Dendritic cell treated with granulocyte-macrophage colony-stimulating factor and Interleukin-4, amounts not matched to agents 40 ng/mL and 50 ng/mL, for 4 days (primary cell): Measurements from ENCODE around the gene LOC101059915.
"Not testable (repeated sequence)": the region's sequence is repeated elsewhere in the genome, so short reads cannot be mapped to it uniquely, and the experiment has no call there.

Source experiments
- H3K27ac Mint-ChIP-seq: one replicate; pipeline ENCODE4 v1.8.0; 2022; ENCODE audit warnings: mild to moderate bottlenecking, mixed read lengths
- H3K27me3 Mint-ChIP-seq: one replicate; pipeline ENCODE4 v1.8.0; 2022; ENCODE audit warnings: mild to moderate bottlenecking, mixed read lengths
- H3K36me3 Mint-ChIP-seq: one replicate; pipeline ENCODE4 v1.8.0; 2022; ENCODE audit warnings: low read depth, mixed read lengths
- H3K4me1 Mint-ChIP-seq: one replicate; pipeline ENCODE4 v1.8.0; 2022; ENCODE audit warnings: low read depth, mixed read lengths
- H3K4me3 Mint-ChIP-seq: one replicate; pipeline ENCODE4 v1.8.0; 2022; ENCODE audit warnings: mild to moderate bottlenecking, moderate library complexity, mixed read lengths
- H3K9me3 Mint-ChIP-seq: one replicate; pipeline ENCODE4 v1.8.0; 2022; ENCODE audit warnings: mixed read lengths
- intact Hi-C: fragments of 100-400 bp; cut with micrococcal nuclease; formaldehyde crosslinking; loops from one replicate; pipeline ENCODE4 v1.15.0; 2022

Gene LOC101059915

DNA sequence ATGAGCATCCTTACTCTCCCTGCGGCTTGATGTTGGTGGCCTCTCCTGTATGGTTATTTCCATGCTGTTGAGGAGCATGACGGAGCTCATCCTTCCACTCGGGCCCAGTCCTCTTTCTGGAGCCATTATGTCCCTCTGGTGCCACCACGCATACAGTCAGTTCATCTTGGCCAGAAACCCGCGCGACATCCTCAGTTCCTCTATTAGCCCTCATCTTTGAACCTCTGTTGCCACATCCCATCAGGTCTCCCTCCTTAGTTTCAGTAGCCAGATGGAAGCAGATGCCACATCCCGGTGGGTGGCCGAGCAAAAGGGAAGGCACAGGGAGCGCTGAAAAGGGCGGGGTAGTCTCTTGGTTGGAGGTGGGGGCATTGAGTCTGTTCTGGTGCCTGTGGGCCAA is 4.6 kb downstream of the LOC101059915 start:
- peaks cover 5% of the 10 kb centered on the region for H3K4me1 Mint-ChIP-seq
- no peaks in the 10 kb centered on the region for H3K9me3 Mint-ChIP-seq
- no peak overlapping the region for H3K27ac Mint-ChIP-seq
- no peaks in the 10 kb centered on the region for H3K36me3 Mint-ChIP-seq
- peaks cover 38% of the 10 kb centered on the region for H3K27me3 Mint-ChIP-seq
- intact Hi-C loops: no loop called here
- no peak overlapping the region for H3K4me3 Mint-ChIP-seq

GRCh38 chrX:71675636-71676035 is 8.3 kb downstream of the LOC101059915 start:
- H3K9me3 Mint-ChIP-seq, H3K27ac Mint-ChIP-seq, H3K4me1 Mint-ChIP-seq, H3K4me3 Mint-ChIP-seq, H3K36me3 Mint-ChIP-seq, intact Hi-C loops: not testable (repeated sequence)
- H3K27me3 Mint-ChIP-seq: peaks cover 27% of the 10 kb centered on the region

DNA sequence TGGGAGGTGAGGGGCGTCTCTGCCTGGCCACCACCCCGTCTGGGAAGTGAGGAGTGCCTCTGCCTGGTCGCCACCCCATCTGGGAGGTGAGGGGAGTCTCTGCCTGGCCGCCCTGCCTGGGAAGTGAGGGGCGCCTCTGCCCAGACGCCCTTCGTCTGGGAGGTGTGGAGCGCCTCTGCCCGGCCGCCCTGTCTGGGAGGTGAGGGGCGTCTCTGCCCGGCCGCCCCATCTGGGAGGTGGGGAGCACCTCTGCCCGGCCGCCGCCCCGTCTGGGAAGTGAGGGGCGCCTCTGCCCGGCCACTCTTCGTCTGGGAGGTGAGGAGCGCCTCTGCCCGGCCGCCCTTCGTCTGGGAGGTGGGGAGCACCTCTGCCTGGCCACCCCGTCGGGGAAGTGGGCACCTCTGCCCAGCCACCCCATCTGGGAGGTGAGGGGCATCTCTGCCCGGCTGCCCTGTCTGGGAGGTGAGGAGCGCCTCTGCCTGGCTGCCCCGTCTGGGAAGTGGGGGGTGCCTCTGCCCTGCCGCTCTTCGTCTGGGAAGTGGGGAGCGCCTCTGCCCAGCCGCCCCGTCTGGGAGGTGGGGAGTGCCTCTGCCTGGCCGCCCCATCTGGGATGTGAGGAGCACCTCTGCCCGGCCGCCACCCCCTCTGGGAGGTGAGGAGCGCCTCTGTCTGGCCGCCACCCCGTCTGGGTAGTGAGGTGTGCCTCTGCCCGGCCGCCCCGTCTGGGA is 8.9 kb downstream of the LOC101059915 start:
- H3K27ac Mint-ChIP-seq, H3K36me3 Mint-ChIP-seq, H3K4me3 Mint-ChIP-seq, H3K4me1 Mint-ChIP-seq, H3K9me3 Mint-ChIP-seq, intact Hi-C loops: not testable (repeated sequence)
- H3K27me3 Mint-ChIP-seq: peaks cover 23% of the 10 kb centered on the region

DNA sequence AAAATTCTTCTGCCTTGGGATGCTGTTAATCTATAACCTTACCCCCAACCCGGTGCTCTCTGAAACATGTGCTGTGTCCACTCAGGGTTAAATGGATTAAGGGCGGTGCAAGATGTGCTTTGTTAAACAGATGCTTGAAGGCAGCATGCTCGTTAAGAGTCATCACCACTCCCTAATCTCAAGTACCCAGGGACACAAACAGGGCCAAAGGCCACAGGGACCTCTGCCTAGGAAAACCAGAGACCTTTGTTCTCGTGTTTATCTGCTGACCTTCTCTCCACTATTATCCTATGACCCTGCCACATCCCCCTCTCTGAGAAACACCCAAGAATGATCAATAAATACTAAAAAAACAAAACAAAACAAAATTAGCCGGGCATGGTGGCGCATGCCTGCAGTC is 9.8 kb downstream of the LOC101059915 start:
- H3K36me3 Mint-ChIP-seq, H3K4me3 Mint-ChIP-seq, H3K27ac Mint-ChIP-seq, intact Hi-C loops, H3K9me3 Mint-ChIP-seq, H3K4me1 Mint-ChIP-seq: not testable (repeated sequence)
- H3K27me3 Mint-ChIP-seq: peaks cover 15% of the 10 kb centered on the region

DNA sequence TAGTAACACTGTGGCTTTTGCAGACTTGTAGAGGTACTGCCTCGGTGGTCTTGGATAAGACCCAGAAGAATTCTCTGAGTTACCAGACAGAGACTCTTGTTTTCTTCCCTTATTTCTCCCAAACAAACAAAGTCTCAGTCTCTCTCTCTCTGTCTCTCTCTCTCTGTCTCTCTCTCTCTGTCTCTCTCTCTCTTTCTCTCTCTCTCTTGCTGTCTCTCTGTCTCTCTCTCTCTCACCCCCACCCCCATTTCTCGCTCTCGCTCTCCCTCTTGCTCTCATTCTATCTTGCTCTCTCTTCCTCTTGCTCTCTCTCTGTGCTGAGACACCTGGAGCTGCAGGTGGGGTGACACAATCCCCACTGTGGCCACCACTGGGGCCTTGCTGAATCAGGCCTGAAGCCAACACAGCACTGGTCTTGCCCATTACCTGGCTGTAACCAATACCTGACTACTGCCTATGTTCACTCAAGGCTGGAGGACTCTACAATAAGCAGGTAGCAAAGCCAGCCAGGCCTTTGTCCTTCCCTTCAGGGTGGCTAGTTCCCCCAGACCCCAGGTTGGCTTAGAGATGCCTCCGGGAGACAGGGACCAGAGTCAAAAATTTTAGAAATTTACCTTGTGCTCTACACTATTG is 12.3 kb downstream of the LOC101059915 start:
- Mint-ChIP-seq H3K9me3 (no peaks in the 10 kb centered on the region), H3K27me3 (peaks cover 8% of the 10 kb centered on the region), H3K4me3 (no peak overlapping the region), H3K4me1 (no peaks in the 10 kb centered on the region), H3K27ac (no peak overlapping the region), H3K36me3 (no peaks in the 10 kb centered on the region)
- intact Hi-C loops: no loop called here

DNA sequence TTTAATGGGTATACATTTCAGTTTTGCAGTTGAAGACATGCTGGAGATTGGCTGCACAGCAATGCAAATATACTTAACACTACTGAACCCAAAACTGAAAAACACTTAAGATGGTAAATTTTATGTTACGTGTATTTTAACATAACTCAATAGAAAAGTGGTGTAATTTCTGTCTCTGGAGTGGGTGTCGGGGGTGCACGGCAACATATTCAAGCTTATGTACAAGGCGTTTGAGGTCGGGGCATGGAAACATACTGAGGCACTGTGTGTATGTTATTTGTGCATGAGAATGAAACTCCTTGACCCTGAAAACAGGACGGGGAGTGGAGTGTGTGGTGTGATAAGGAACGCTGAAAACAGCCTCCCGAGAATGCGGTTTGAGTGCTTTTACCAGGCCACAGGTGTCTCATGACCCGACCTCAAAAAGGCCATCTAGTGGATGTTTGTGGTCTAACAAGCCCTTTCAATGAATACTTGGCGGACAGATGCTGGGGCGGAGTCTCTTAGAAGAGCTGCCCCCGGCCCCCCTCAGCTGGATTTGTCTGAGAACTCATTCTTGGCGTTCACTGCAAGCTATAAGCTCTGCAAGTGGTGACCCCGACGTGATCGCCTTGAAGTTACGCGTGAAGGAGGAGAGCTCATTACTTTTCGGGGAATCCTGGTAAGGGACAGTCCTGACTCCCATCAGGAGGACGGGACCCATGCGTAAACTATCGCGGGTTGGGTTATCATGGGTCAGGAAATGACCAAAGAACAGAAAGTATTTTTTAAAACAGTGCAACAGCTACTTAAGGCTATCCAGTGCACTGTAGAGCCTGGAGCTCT is 29.5 kb downstream of the LOC101059915 start:
- H3K27ac Mint-ChIP-seq, H3K27me3 Mint-ChIP-seq, H3K36me3 Mint-ChIP-seq, H3K4me1 Mint-ChIP-seq, H3K9me3 Mint-ChIP-seq, intact Hi-C loops, H3K4me3 Mint-ChIP-seq: not testable (repeated sequence)

- H3K4me3 Mint-ChIP-seq, intact Hi-C loops, H3K27ac Mint-ChIP-seq, H3K36me3 Mint-ChIP-seq, H3K4me1 Mint-ChIP-seq, H3K27me3 Mint-ChIP-seq, H3K9me3 Mint-ChIP-seq: not testable (repeated sequence)
Measured at GRCh38 chrX:71697466-71698298, 30.3 kb downstream of the LOC101059915 start.

DNA sequence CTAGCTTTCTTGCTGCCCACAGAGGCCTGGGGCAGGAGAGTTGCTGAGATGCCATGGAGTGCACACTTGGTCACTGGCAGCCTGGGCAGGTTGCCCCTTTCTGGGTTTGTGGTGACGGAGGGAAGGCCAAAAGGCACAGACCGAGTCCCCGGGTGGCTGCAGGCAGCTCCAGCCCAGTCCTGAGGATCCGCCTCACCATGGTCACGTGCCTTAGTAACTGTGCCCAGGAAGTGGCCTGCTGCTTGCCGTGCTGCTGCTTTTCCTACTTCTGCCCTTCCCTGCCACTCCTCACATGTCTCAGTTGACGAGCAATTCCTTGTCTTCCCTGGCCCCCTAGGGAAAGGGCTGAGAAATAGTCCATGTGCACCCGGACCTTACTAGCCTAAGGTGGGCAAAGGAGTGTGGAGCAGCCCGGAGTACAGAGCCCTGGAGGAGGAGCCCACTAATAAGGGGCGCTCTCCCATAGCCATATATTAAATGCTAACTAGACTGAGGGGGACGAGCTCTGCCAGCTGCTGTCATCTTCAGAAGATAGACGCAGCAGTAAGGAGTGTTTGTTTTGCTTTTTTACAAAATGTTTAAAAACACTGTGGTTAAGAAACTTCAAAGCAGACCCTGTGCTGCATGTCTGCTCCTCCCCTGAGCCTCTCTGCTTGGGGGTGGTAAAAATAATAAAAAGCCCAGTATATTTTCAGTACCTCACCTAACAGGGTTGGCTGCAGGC is 31.1 kb downstream of the LOC101059915 start:
- intact Hi-C loops, H3K36me3 Mint-ChIP-seq: not testable (repeated sequence)

DNA sequence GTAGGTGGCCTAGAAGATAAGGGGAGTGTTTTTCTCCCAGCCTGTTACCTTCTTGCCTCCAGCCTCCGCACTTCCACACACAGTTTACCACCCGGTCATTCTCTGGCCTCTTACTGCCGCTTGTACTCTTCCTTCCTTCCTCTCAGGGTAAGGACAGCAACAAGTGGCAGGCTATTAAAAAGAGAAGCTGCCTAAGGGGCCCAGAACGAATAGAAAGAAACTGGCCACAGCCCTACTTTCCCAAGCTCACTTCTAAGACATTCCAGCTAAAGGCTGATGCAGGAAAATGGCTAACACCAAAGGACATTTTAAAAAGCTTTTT is 31.6 kb downstream of the LOC101059915 start:
- H3K27me3 Mint-ChIP-seq, intact Hi-C loops, H3K4me3 Mint-ChIP-seq, H3K4me1 Mint-ChIP-seq, H3K27ac Mint-ChIP-seq, H3K9me3 Mint-ChIP-seq, H3K36me3 Mint-ChIP-seq: not testable (repeated sequence)

More for the DNA sequence above, 31.1 kb downstream of the LOC101059915 start:
- not testable (repeated sequence) for H3K9me3 Mint-ChIP-seq, H3K4me1 Mint-ChIP-seq, H3K27ac Mint-ChIP-seq, H3K27me3 Mint-ChIP-seq, H3K4me3 Mint-ChIP-seq

DNA sequence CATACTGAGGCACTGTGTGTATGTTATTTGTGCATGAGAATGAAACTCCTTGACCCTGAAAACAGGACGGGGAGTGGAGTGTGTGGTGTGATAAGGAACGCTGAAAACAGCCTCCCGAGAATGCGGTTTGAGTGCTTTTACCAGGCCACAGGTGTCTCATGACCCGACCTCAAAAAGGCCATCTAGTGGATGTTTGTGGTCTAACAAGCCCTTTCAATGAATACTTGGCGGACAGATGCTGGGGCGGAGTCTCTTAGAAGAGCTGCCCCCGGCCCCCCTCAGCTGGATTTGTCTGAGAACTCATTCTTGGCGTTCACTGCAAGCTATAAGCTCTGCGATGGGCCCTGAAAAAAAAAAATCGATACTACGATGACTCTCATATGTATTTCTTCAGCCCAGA is 35.5 kb downstream of the LOC101059915 start:
- H3K4me1 Mint-ChIP-seq, intact Hi-C loops, H3K36me3 Mint-ChIP-seq, H3K27me3 Mint-ChIP-seq, H3K4me3 Mint-ChIP-seq, H3K27ac Mint-ChIP-seq, H3K9me3 Mint-ChIP-seq: not testable (repeated sequence)

GRCh38 chrX:71714064-71714463 is 46.7 kb downstream of the LOC101059915 start:
- intact Hi-C loops, H3K27me3 Mint-ChIP-seq, H3K4me1 Mint-ChIP-seq, H3K27ac Mint-ChIP-seq, H3K9me3 Mint-ChIP-seq, H3K4me3 Mint-ChIP-seq, H3K36me3 Mint-ChIP-seq: not testable (repeated sequence)

- H3K27me3 Mint-ChIP-seq, H3K27ac Mint-ChIP-seq, intact Hi-C loops: not testable (repeated sequence)
Measured at GRCh38 chrX:71715551-71715950, 48.2 kb downstream of the LOC101059915 start.

DNA sequence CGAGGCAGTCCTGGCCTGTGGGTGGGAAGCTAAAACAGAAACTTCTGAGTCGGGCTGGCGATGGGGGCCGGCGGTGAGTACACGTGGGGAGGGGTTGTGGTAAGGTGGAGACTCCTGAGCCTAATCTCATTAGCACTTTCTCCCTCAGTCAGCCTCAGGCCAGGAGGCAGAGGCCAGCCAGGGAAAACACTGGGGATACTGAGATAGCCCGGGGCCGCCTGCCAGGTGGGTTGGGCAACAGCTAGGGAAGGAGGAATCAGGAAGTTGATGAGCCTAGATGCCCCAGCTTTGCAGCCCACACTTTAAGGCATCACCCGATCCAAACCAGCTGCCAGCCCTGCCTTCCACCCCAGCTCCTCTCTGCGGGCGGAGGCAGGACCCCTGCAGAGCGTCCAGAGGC is 49.0 kb downstream of the LOC101059915 start:
- H3K36me3 Mint-ChIP-seq, H3K9me3 Mint-ChIP-seq: not testable (repeated sequence)

More at GRCh38 chrX:71715551-71715950, 48.2 kb downstream of the LOC101059915 start:
- H3K9me3 Mint-ChIP-seq, H3K4me1 Mint-ChIP-seq, H3K4me3 Mint-ChIP-seq, H3K36me3 Mint-ChIP-seq: not testable (repeated sequence)

More for the DNA sequence above, 49.0 kb downstream of the LOC101059915 start:
- H3K27me3 Mint-ChIP-seq, H3K27ac Mint-ChIP-seq, intact Hi-C loops, H3K4me1 Mint-ChIP-seq, H3K4me3 Mint-ChIP-seq: not testable (repeated sequence)
